LNCaP clone FGC (cell line): Measurements from ENCODE around the gene KRT9.

Experiments used
- DNase-seq: peaks from one replicate; pipeline ENCODE4 v3.0.0-alpha.2; 2011; ENCODE audit warnings: low read depth
- H3K4me3 ChIP-seq: 2 replicates; pipeline ENCODE4 v1.5.1; 2011; ENCODE audit warnings: mild to moderate bottlenecking, low read depth, low read length, control low read depth
- TF ChIP-seq, protein P1 (sequence below): IDR thresholded peaks from 2 replicates; pipeline ENCODE4 v1.5.1; 2012; ENCODE audit warnings: mild to moderate bottlenecking; ENCODE audit not compliant: control insufficient read depth, insufficient read depth; ENCODE audit errors: extremely low read depth

The KRT9 gene

DNA sequence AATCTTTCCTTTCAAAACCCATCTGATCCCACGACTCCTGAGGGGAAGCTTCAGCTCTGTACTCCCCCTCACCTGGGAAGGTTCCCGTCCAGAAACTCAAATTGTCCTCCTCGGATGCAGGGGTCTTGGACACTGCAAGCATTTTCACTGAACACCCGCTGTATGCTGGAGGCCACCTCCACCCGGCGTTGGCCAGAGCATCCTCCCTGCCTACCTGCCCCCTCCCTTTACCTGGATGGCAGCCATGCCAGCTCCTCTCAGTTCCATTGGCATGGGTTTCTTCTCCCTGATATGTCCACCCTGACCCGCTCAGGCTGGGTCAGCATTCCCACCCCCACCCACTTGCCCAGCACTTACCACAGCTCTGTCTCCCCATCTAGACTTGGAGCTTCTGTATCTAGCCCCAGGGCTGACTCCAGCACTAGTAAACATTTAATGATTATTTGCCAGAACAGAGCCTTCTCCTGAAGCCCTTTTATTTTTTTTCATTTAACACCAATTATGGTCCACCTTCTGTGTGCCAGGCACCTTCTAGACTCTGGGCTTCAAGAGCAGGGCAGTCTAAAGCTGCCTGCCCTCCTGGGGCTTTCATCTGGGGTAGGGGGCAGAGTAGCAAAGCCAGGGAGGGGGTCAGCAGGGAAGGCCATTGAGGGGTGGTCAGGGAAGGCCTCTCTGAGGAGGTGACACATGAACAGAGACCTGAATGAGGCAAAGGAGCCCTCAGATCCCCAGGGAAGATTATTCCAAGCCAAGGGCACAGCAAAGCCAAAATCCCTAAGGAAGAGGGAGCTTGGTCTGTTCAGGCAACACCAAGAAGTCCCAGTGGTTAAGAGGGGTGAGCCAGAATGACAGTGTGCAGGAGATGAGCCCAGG is 34.9 kb downstream of the KRT9 start:
- TF ChIP-seq, protein P1, sequence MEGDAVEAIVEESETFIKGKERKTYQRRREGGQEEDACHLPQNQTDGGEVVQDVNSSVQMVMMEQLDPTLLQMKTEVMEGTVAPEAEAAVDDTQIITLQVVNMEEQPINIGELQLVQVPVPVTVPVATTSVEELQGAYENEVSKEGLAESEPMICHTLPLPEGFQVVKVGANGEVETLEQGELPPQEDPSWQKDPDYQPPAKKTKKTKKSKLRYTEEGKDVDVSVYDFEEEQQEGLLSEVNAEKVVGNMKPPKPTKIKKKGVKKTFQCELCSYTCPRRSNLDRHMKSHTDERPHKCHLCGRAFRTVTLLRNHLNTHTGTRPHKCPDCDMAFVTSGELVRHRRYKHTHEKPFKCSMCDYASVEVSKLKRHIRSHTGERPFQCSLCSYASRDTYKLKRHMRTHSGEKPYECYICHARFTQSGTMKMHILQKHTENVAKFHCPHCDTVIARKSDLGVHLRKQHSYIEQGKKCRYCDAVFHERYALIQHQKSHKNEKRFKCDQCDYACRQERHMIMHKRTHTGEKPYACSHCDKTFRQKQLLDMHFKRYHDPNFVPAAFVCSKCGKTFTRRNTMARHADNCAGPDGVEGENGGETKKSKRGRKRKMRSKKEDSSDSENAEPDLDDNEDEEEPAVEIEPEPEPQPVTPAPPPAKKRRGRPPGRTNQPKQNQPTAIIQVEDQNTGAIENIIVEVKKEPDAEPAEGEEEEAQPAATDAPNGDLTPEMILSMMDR, result no peak

DNA sequence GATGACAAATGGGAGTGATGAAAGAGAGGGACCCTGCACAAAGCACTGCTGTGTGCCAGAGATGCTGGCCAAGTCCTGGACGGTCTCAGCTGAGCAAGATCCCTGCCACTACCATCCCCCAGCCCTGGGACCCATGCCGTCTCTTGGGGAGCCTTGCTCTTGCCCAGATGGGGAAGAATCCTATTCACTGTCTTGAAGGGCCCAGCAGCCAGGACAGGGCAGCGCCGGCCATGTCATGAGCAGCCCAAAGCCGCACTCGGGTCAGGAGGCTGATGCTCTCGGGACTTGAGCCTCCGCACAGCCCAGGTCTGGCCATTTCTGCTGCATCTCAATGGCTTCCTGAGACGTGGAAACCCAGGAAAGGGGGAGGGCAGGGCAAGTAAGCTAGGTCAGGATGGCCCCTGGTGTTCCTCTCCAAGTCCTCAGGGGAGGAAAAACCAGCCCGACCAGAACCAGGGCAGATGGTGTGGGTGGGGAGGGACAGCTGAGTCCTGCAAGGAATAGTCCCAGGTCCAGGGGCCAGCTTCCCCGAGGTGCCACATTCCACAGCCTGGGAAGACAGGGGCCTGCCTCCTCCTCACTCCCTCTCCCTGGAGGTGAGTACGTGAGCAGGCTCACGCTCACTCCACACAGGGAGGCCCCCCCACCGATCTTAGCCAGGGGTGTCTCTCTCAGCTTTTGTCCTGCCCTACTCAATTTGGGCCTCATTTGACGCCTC is 35.9 kb downstream of the KRT9 start:
- TF ChIP-seq, protein P1, result no peak
- DNase-seq, result peak; percentile 52
- H3K4me3 ChIP-seq, result no peak overlapping the region

More for the DNA sequence above, 34.9 kb downstream of the KRT9 start:
- no peak for DNase-seq
- no peak overlapping the region for H3K4me3 ChIP-seq

DNA sequence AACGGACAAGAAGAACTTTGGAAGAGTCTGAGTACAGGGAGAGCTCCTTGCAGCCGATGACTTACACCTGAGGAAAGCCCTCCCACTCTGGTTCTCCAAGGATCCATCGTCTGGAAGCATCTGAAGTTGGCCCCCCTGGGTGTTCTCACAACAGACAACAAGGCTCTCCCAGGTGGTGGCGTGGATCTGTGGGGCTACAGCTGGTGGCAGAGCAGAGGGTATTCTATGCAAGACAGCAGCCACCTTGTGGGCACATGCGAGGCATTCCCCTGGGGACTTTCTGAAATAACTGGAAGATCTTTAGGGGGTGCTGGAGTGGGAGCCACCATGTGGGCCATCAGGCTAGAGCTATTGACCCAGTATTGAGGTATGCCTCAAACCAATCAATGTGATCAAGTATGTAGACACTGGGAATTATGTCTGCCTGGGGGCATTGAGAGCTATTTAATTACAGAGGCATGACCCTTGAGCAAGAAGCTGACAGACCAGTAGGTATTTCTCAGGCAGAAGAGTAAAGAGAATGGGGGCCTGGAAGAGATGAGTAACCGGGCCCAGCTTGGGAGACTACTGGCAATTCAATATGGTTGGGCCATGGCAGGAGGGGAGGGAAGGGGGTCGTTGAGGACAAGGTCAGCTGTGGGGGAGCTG is 36.8 kb downstream of the KRT9 start:
- no peak overlapping the region for H3K4me3 ChIP-seq
- TF ChIP-seq, protein P1, result no peak
- DNase-seq, result no peak

DNA sequence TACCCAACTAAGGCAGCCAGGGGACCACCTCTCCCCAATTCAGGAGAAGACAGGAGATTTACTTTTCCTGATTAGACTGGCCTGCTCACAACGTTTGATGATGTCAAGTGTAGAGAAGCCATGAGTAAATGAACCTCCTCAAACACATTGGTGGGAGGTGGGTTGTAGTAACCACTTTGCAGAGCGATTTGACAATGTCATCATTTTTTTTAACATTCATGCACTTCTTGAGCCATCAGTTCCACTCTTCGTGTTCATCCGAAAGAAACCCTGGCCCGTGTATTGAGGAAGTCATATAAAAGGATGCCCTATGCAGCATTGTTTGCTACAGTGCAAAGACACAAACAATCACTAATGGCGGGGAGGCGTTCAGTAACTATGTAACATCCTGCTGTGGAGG is 38.2 kb downstream of the KRT9 start:
- DNase-seq, result no peak
- TF ChIP-seq, protein P1, result no peak
- no peak overlapping the region for H3K4me3 ChIP-seq

DNA sequence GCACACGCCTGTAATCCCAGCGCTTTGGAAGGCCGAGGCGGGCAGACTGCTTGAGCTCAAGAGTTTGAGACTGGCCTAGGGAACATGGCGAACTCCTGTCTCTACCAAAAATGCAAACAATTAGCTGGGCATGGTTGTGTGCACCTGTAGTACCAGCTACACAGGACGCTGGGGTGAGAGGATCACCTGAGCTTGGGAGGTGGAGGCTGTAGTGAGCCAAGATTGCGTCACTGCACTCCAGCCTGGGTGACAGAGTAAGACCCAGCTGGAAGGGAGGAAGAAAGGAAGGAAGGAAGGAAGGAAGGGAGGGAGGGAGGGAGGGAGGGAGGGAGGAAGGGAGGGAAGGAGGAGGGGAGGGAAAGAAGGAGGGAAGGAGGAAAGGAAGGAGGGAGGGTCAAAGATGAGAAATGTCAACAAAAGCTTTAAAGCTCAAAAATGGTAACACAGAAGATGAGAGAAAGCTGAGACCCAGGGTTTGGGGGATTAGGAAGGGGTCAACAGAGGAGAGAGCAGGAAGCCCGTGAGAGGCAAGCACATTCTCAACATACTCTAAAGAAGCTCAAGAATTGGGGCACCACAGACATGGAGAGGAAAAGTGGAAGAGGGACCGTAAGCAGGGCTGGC is 38.8 kb downstream of the KRT9 start:
- TF ChIP-seq, protein P1, result no peak
- no peak overlapping the region for H3K4me3 ChIP-seq
- DNase-seq, result no peak

DNA sequence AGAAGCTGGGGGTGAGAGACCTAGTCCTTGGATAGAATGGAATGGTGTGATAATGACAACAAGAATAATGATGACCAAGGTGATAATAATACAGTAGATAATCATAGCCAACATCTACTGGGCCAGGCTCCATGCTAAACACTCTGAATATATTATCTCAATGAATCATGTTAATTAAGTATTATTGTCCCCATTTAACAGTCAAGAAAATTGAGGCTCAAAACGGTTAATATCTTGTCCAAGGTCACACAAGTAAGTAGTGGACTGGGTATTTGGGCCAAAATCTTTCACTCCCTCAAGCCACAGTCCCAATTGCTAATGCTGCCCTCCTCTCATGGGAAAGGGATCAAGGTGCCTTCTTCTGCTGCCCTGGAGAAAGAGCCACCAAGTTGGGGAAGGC is 39.9 kb downstream of the KRT9 start:
- no peak for DNase-seq
- TF ChIP-seq, protein P1, result no peak
- H3K4me3 ChIP-seq, result no peak overlapping the region
